DOHH2 (cell line): ENCODE measurements around the gene GRK7.

Experiments used
- EZH2phosphoT487 ChIP-seq: fragments of 200-600 bp; sonication (generic); IDR thresholded peaks from 2 replicates; pipeline ENCODE4 v1.6.1; 2017; ENCODE audit warnings: borderline replicate concordance, mild to moderate bottlenecking, antibody characterized with exemption, low read length, moderate library complexity, mixed read lengths
- TF ChIP-seq, protein P1 (sequence below): fragments of 200-600 bp; sonication (generic); IDR thresholded peaks from one replicate; pipeline ENCODE4 v1.5.1; 2014; ENCODE audit warnings: antibody characterized with exemption, mild to moderate bottlenecking, low read depth, low read length; ENCODE audit not compliant: poor library complexity, severe bottlenecking

DNA sequence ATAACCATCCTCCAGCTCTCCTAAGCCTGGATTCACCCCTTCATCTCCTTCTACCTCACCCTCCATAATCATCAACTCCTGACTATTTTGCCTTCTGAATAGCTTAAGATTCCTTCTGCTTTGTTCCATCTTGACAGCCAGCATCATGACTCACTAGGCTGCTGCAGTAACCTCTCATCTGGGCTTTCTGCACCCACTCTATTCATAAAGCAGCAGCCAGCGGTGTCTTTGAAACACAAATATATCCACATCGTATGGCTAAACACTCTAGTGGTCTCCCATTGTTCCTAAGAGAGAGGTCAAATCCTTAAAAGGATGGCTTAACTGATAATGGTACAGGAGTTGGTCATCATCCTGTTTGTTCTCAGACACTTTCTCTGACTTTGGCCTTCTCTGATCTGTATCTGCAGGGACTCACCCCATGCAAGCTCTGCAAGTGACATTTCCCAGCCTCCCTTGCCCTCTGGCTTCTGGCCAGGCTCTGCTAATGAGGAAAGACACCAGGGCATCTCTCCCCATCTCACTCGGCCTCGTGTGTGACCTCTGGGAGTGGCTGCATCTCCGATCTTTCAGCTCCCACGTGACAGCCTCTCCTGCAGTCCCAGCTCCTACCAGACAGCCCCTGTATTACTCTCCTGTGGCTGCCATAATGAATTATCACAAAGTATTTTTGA, 6.2 kb downstream of the GRK7 start:
- TF ChIP-seq, protein P1, sequence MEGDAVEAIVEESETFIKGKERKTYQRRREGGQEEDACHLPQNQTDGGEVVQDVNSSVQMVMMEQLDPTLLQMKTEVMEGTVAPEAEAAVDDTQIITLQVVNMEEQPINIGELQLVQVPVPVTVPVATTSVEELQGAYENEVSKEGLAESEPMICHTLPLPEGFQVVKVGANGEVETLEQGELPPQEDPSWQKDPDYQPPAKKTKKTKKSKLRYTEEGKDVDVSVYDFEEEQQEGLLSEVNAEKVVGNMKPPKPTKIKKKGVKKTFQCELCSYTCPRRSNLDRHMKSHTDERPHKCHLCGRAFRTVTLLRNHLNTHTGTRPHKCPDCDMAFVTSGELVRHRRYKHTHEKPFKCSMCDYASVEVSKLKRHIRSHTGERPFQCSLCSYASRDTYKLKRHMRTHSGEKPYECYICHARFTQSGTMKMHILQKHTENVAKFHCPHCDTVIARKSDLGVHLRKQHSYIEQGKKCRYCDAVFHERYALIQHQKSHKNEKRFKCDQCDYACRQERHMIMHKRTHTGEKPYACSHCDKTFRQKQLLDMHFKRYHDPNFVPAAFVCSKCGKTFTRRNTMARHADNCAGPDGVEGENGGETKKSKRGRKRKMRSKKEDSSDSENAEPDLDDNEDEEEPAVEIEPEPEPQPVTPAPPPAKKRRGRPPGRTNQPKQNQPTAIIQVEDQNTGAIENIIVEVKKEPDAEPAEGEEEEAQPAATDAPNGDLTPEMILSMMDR = no peak
- TF ChIP-seq EZH2phosphoT487 = no peak
